IMR-90 (cell line): ENCODE results near the gene DENND1C. TPM values are rescaled to one million over a fixed set of nuclear protein-coding genes. Genes with fewer than 3 reads are reported as not detected.

Experiments
- ATAC-seq: fragments of 200-7000 bp; cut with Tn5 transposase; 2 replicates; pipeline ENCODE4 v1.9.1; 2020; ENCODE audit warnings: low read depth, mild to moderate bottlenecking, moderate library complexity
- BruUV-seq: library from RNA; stranded (reverse); fragments of 400-500 nt; replicated peaks from 2 replicates; lab custom pipeline; 2021; lab: Mats Ljungman, UMichigan
- CTCF ChIA-PET: fragments of 300-600 bp; formaldehyde crosslinking; extraction: SDS; loops from one replicate; lab custom pipeline; 2021; ENCODE audit warnings: antibody characterized with exemption; lab: Yijun Ruan, JAX
- POLR2A ChIA-PET: fragments of 300-600 bp; sonication (Branson Sonifier 250); formaldehyde crosslinking; loops from one replicate; lab custom pipeline; 2022; ENCODE audit warnings: antibody characterized with exemption; ENCODE audit not compliant: unreplicated experiment; lab: Charles Lee
- DNase-seq: peaks from one replicate; pipeline ENCODE4 v3.0.0; 2013
- H2AFZ ChIP-seq: replicated peaks from 2 replicates; pipeline ENCODE3; 2013; ENCODE audit warnings: low read length, mild to moderate bottlenecking; ENCODE audit not compliant: poor library complexity
- H2AK5ac ChIP-seq: 2 replicates; pipeline ENCODE4 v1.6.1; 2013; ENCODE audit warnings: low read depth, low read length, inconsistent platforms
- H2AK9ac ChIP-seq: replicated peaks from 2 replicates; pipeline ENCODE3; 2013; ENCODE audit warnings: mild to moderate bottlenecking, low read depth, low read length, moderate library complexity; ENCODE audit not compliant: poor library complexity
- H2BK120ac ChIP-seq: 2 replicates; pipeline ENCODE4 v1.6.1; 2013; ENCODE audit warnings: low read depth, low read length, inconsistent platforms
- H2BK15ac ChIP-seq: 3 replicates; pipeline ENCODE4 v1.6.1; 2013; ENCODE audit warnings: low read depth, low read length, inconsistent platforms
- H2BK20ac ChIP-seq: 2 replicates; pipeline ENCODE4 v1.6.1; 2013; ENCODE audit warnings: low read depth, mild to moderate bottlenecking, inconsistent platforms, low read length, moderate library complexity
- H2BK5ac ChIP-seq: 2 replicates; pipeline ENCODE4 v1.6.1; 2013; ENCODE audit warnings: mild to moderate bottlenecking, low read depth, low read length, inconsistent platforms; ENCODE audit not compliant: poor library complexity, severe bottlenecking
- H3K14ac ChIP-seq: replicated peaks from 2 replicates; pipeline ENCODE4 v1.6.1; 2013; ENCODE audit warnings: low read depth, low read length, inconsistent platforms
- H3K18ac ChIP-seq: 2 replicates; pipeline ENCODE4 v1.6.1; 2013; ENCODE audit warnings: low read depth, low read length, control low read depth
- H3K23ac ChIP-seq: 2 replicates; pipeline ENCODE4 v1.6.1; 2013; ENCODE audit warnings: low read depth, low read length, inconsistent platforms
- H3K27ac ChIP-seq: 2 replicates; pipeline ENCODE4 v1.5.1; 2013; ENCODE audit warnings: mild to moderate bottlenecking, control low read depth, low read length; ENCODE audit not compliant: insufficient read depth
- H3K27me3 ChIP-seq: 2 replicates; pipeline ENCODE4 v1.6.1; 2013; ENCODE audit warnings: low read length; ENCODE audit not compliant: control insufficient read depth, insufficient read depth
- H3K36me3 ChIP-seq: 2 replicates; pipeline ENCODE4 v1.6.1; 2013; ENCODE audit warnings: low read length, mixed read lengths; ENCODE audit not compliant: control insufficient read depth, insufficient read depth
- H3K4ac ChIP-seq: 2 replicates; pipeline ENCODE4 v1.6.1; 2013; ENCODE audit warnings: low read depth, low read length, inconsistent platforms
- H3K4me1 ChIP-seq: 2 replicates; pipeline ENCODE4 v1.6.1; 2013; ENCODE audit warnings: low read length, mixed read lengths; ENCODE audit not compliant: control insufficient read depth, insufficient read depth
- H3K4me2 ChIP-seq: 2 replicates; pipeline ENCODE4 v1.6.1; 2013; ENCODE audit warnings: low read depth, mild to moderate bottlenecking, control low read depth, low read length, moderate library complexity
- H3K4me3 ChIP-seq: 2 replicates; pipeline ENCODE4 v1.5.1; 2013; ENCODE audit warnings: low read depth, mild to moderate bottlenecking, control low read depth, low read length, moderate library complexity; ENCODE audit not compliant: insufficient read depth
- H3K56ac ChIP-seq: 2 replicates; pipeline ENCODE4 v1.6.1; 2013; ENCODE audit warnings: low read length, inconsistent platforms; ENCODE audit not compliant: insufficient read depth; ENCODE audit errors: extremely low read depth
- H3K79me1 ChIP-seq, 2 experiments: 2 replicates each; pipeline ENCODE4 v1.6.1; 2013; ENCODE audit warnings: low read length in 2 of 2, inconsistent platforms in 1 of 2, low read depth in 1 of 2
- H3K9ac ChIP-seq: 2 replicates; pipeline ENCODE4 v1.6.1; 2013; ENCODE audit warnings: low read depth, low read length, control low read depth
- H3K9me1 ChIP-seq: 2 replicates; pipeline ENCODE4 v1.6.1; 2013; ENCODE audit warnings: low read length, inconsistent platforms; ENCODE audit not compliant: insufficient read depth
- H3K9me3 ChIP-seq: 2 replicates; pipeline ENCODE4 v1.6.1; 2013; ENCODE audit warnings: low read length; ENCODE audit not compliant: control insufficient read depth, insufficient read depth
- H4K20me1 ChIP-seq: 2 replicates; pipeline ENCODE4 v1.6.1; 2013; ENCODE audit warnings: low read length, inconsistent platforms; ENCODE audit not compliant: insufficient read depth
- H4K5ac ChIP-seq: 2 replicates; pipeline ENCODE4 v1.6.1; 2013; ENCODE audit warnings: mild to moderate bottlenecking, low read depth, low read length, control low read depth
- H4K8ac ChIP-seq, 2 experiments: 2 replicates each; pipeline ENCODE4 v1.6.1; 2013; ENCODE audit warnings: low read depth in 2 of 2, low read length in 2 of 2, control low read depth in 1 of 2, inconsistent platforms in 1 of 2
- H4K91ac ChIP-seq: 2 replicates; pipeline ENCODE4 v1.6.1; 2013; ENCODE audit warnings: low read depth, low read length, inconsistent platforms; ENCODE audit not compliant: insufficient read depth
- CEBPB ChIP-seq: IDR thresholded peaks from 2 replicates; pipeline ENCODE4 v1.6.1; 2012; ENCODE audit warnings: low read depth, low read length, improper control_type of control experiment
- CHD1 ChIP-seq: IDR thresholded peaks from 2 replicates; pipeline ENCODE4 v1.6.1; 2012; ENCODE audit warnings: low read depth, low read length, improper control_type of control experiment
- ELK1 ChIP-seq: fragments of 150-350 bp; IDR thresholded peaks from 2 replicates; pipeline ENCODE4 v1.6.1; 2016; ENCODE audit warnings: low read depth, mild to moderate bottlenecking, low read length, moderate library complexity, borderline replicate concordance
- FOS ChIP-seq: fragments of 150-350 bp; IDR thresholded peaks from 2 replicates; pipeline ENCODE4 v1.6.1; 2016; ENCODE audit warnings: low read depth, low read length
- MAFK ChIP-seq: IDR thresholded peaks from 2 replicates; pipeline ENCODE4 v1.6.1; 2012; ENCODE audit warnings: low read depth, low read length, improper control_type of control experiment
- MAZ ChIP-seq: IDR thresholded peaks from 2 replicates; pipeline ENCODE4 v1.6.1; 2012; ENCODE audit warnings: low read depth, mild to moderate bottlenecking, low read length, improper control_type of control experiment, moderate library complexity, borderline replicate concordance
- SMC3 ChIP-seq: fragments of 150-350 bp; IDR thresholded peaks from 2 replicates; pipeline ENCODE4 v1.6.1; 2016; ENCODE audit warnings: low read depth, mild to moderate bottlenecking, antibody characterized with exemption, low read length, moderate library complexity
- WGBS, 2 experiments: methylation state at CpG; one replicate each; pipeline versions ENCODE4 v1.1.5 to v1.1.7; 2013; ENCODE audit warnings: missing lambda C conversion rate in 2 of 2; ENCODE audit not compliant: insufficient read length in 1 of 2; ENCODE audit errors: extremely low coverage in 2 of 2; 5-methylcytosine and 5-hydroxymethylcytosine counted together
- dilution Hi-C: fragments of 300-500 bp; cut with HindIII; formaldehyde crosslinking; loops from one replicate; pipeline ENCODE4 v1.14.3; 2018; ENCODE audit warnings: low sequenced_read_pairs; ENCODE audit not compliant: unreplicated experiment
- in situ Hi-C: fragments of 300-500 bp; cut with MboI; formaldehyde crosslinking; loops from 3 replicates; pipeline ENCODE4 v1.14.3; 2019; ENCODE audit warnings: low sequenced_read_pairs, inconsistent platforms, mixed read lengths
- intact Hi-C: fragments of 100-400 bp; cut with micrococcal nuclease; formaldehyde crosslinking; loops from 2 replicates; pipeline ENCODE4 v1.10.0; 2022
- polyA plus RNA-seq, 3 experiments: library from polyadenylated mRNA; depleted of rRNA; stranded (reverse); fragments of >200 nt; gene quantifications; 2 replicates each; pipeline ENCODE4 v1.2.3, GENCODE V29; 2012; ENCODE audit warnings: low replicate concordance in 1 of 3
- total RNA-seq: library from RNA; depleted of rRNA; stranded (reverse); fragments of >200 nt; gene quantifications from 2 replicates; pipeline ENCODE4 v1.2.3, GENCODE V29; 2012
- TF ChIP-seq, protein P1 (sequence below): fragments of 150-350 bp; IDR thresholded peaks from 2 replicates; pipeline ENCODE4 v1.6.1; 2017; ENCODE audit warnings: mild to moderate bottlenecking, antibody characterized with exemption, low read length, low read depth
- TF ChIP-seq, protein P2 (sequence below): conservative IDR thresholded peaks from 2 replicates; pipeline ENCODE4 v1.5.1; 2012; ENCODE audit warnings: mild to moderate bottlenecking, low read depth, low read length, improper control_type of control experiment

The DENND1C gene
- total and polyA plus RNA-seq, 2 of the 4 experiments (the other 2 are of a cell fraction), result not detected

GRCh38 chr19:6466526-6467248 is 14.9 kb downstream of the DENND1C start:
- in situ Hi-C loops (no loop called here), intact Hi-C loops (no loop called here), dilution Hi-C loops (no loop called here)
- Histone ChIP-seq H3K27ac (no peak overlapping the region), H2BK5ac (no peak overlapping the region), H4K8ac (no peak overlapping the region), H2AK5ac (no peak overlapping the region), H3K27me3 (peaks cover 29% of the 10 kb centered on the region), H3K56ac (no peak overlapping the region), H3K4me2 (no peak overlapping the region), H2BK20ac (no peak overlapping the region), H3K79me1 (no peaks in the 10 kb centered on the region), H2AK9ac (no peak overlapping the region), H3K23ac (no peak overlapping the region), H3K4me1 (no peaks in the 10 kb centered on the region), H4K20me1 (no peaks in the 10 kb centered on the region), H4K91ac (no peak overlapping the region), H3K36me3 (no peaks in the 10 kb centered on the region), H2BK120ac (no peak overlapping the region), H3K9me3 (no peaks in the 10 kb centered on the region), H3K9ac (no peak overlapping the region), H3K4me3 (no peak overlapping the region), H2BK15ac (no peak overlapping the region), H3K4ac (no peak overlapping the region), H2AFZ (no peak overlapping the region), H4K5ac (no peak overlapping the region), H3K9me1 (no peaks in the 10 kb centered on the region), H3K14ac (no peak overlapping the region), H3K18ac (no peak overlapping the region)
- CTCF ChIA-PET, result no interaction called here
- DNase-seq (no peak), ATAC-seq (no peak)
- WGBS, 2 experiments, result 88% methylated on average over 10 of the region's 21 CpGs; no CpG with 5 or more reads in 1 of the 2 experiments
- POLR2A ChIA-PET, result no interaction called here
- BruUV-seq, result no TSS peak
- TF ChIP-seq CHD1 (no peak), ELK1 (no peak), SMC3 (no peak), CEBPB (no peak), MAZ (no peak), FOS (no peak), MAFK (no peak)
- TF ChIP-seq, protein P1, sequence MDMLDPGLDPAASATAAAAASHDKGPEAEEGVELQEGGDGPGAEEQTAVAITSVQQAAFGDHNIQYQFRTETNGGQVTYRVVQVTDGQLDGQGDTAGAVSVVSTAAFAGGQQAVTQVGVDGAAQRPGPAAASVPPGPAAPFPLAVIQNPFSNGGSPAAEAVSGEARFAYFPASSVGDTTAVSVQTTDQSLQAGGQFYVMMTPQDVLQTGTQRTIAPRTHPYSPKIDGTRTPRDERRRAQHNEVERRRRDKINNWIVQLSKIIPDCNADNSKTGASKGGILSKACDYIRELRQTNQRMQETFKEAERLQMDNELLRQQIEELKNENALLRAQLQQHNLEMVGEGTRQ, result no peak
- TF ChIP-seq, protein P2, sequence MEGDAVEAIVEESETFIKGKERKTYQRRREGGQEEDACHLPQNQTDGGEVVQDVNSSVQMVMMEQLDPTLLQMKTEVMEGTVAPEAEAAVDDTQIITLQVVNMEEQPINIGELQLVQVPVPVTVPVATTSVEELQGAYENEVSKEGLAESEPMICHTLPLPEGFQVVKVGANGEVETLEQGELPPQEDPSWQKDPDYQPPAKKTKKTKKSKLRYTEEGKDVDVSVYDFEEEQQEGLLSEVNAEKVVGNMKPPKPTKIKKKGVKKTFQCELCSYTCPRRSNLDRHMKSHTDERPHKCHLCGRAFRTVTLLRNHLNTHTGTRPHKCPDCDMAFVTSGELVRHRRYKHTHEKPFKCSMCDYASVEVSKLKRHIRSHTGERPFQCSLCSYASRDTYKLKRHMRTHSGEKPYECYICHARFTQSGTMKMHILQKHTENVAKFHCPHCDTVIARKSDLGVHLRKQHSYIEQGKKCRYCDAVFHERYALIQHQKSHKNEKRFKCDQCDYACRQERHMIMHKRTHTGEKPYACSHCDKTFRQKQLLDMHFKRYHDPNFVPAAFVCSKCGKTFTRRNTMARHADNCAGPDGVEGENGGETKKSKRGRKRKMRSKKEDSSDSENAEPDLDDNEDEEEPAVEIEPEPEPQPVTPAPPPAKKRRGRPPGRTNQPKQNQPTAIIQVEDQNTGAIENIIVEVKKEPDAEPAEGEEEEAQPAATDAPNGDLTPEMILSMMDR, result no peak
